Psoas muscle (tissue), 8 donors: ENCODE results near the gene PTPMT1. TPM values are rescaled to one million over a fixed set of nuclear protein-coding genes. Genes with fewer than 3 reads are reported as not detected.

Source experiments
- ATAC-seq, 4 donors: fragments of 200-7000 bp; cut with Tn5 transposase; one replicate each; pipeline ENCODE4 v1.9.1; 2020; ENCODE audit warnings: moderate library complexity in 3 of 4, mild to moderate bottlenecking in 2 of 4
- DNase-seq, 2 donors: peaks; one replicate each; pipeline ENCODE4 v3.0.0-alpha.2; 2020
- H3K27ac ChIP-seq: fragments of 200-600 bp; one replicate; pipeline ENCODE4 v1.8.0; 2022
- H3K27me3 ChIP-seq, 3 donors: fragments of 200-600 bp in 1 of 3; one replicate each; pipeline versions ENCODE4 v1.6.1 to v1.8.0; 2013 to 2022; ENCODE audit warnings: low read length in 2 of 3, mild to moderate bottlenecking in 2 of 3, moderate library complexity in 1 of 3; ENCODE audit not compliant: insufficient read depth in 3 of 3
- H3K36me3 ChIP-seq, 2 donors: fragments of 200-600 bp in 1 of 2; one replicate each; pipeline versions ENCODE4 v1.6.1 to v1.8.0; 2013 to 2022; ENCODE audit warnings: low read depth in 1 of 2, mild to moderate bottlenecking in 1 of 2, moderate library complexity in 1 of 2; ENCODE audit not compliant: insufficient read depth in 1 of 2
- H3K4me1 ChIP-seq: fragments of 200-600 bp; one replicate; pipeline ENCODE4 v1.8.0; 2022
- H3K4me3 ChIP-seq: fragments of 200-600 bp; one replicate; pipeline ENCODE4 v1.8.0; 2022; ENCODE audit warnings: mild to moderate bottlenecking
- H3K9me3 ChIP-seq: fragments of 200-600 bp; one replicate; pipeline ENCODE4 v1.8.0; 2022
- WGBS, 3 donors: extraction: QIAGEN DNeasy Blood & Tissue Kit; methylation state at CpG; one replicate each; pipeline versions ENCODE4 v1.1.6 to v1.1.7; 2013; 5-methylcytosine and 5-hydroxymethylcytosine counted together
- intact Hi-C, 2 donors: fragments of 100-400 bp; cut with DNase I; formaldehyde crosslinking; loops; one replicate each; pipeline versions ENCODE4 v1.11.0 to v1.14.2; 2022
- polyA plus RNA-seq, 3 donors: library from polyadenylated mRNA; stranded (reverse); fragments of 200-250 nt; gene quantifications; one replicate each; pipeline ENCODE4 v1.2.3, GENCODE V29; 2013
- total RNA-seq, 4 donors: library from RNA; stranded (reverse); fragmentation: NEBNext Ultra II Directional in 2 of 4; extraction: Animal tissue kit (Norgen Biotek cat#: 25700) in 2 of 4; gene quantifications; one replicate each; pipeline versions ENCODE4 v1.2.1 to v1.2.4, GENCODE V29; 2021 to 2023
- TF ChIP-seq, protein P1 (sequence below): fragments of 200-600 bp; IDR thresholded peaks from one replicate; pipeline ENCODE4 v1.8.0; 2022; ENCODE audit warnings: antibody characterized with exemption
- donor health status: healthy with polysubstance abuse.
- donor health status: DM: no; HTN: no; CAD: no; lungs with moderate emphysema.
- donor health status: Bipolar disorder and iron deficiency.
- donor health status: healthy.
- donor health status: DM: yes; HTN: yes; CAD: no.
- donor health status: DM: no; HTN: no; CAD: no.
- donor health status: DM: no; HTN: no; CAD: no.
- donor health status: DM: yes; HTN: yes; CAD: no.

PTPMT1 gene
- total and polyA plus RNA-seq, 7 donors = 20.9 to 40.3 (median 34.5) TPM

DNA sequence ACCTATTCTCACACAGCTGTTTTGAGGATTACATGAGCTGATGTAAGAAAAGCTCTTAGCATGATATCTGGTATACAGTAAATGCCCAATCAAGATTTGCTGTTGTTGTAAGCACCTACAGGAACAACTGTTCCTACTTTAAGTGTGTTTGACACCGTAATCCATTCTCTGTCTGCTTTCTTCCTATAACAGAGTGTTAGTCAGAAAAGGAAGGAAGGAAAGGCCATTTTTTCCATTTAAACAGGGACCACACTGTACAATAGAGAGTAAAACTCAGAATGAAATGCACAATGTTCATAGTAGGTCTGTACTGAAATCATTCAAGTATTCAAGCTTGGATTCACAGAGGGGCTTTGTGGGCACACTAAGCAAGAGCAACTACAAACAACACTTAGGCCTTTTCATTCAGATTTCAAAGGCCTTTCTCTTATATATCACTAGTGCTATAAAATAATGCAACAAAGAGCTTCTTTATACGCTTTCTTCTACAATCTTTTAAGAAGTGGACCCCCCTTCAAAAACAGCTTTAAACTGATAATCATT is 55.5 kb downstream of the PTPMT1 start:
- Histone ChIP-seq H3K4me1 (no peaks in the 10 kb centered on the region), H3K27ac (no peak overlapping the region), H3K9me3 (no peaks in the 10 kb centered on the region), H3K36me3 (peaks cover 8 to 100% of the 10 kb centered on the region in 2 donors), H3K4me3 (no peak overlapping the region), H3K27me3 (no peaks in the 10 kb centered on the region)
- TF ChIP-seq, protein P1, sequence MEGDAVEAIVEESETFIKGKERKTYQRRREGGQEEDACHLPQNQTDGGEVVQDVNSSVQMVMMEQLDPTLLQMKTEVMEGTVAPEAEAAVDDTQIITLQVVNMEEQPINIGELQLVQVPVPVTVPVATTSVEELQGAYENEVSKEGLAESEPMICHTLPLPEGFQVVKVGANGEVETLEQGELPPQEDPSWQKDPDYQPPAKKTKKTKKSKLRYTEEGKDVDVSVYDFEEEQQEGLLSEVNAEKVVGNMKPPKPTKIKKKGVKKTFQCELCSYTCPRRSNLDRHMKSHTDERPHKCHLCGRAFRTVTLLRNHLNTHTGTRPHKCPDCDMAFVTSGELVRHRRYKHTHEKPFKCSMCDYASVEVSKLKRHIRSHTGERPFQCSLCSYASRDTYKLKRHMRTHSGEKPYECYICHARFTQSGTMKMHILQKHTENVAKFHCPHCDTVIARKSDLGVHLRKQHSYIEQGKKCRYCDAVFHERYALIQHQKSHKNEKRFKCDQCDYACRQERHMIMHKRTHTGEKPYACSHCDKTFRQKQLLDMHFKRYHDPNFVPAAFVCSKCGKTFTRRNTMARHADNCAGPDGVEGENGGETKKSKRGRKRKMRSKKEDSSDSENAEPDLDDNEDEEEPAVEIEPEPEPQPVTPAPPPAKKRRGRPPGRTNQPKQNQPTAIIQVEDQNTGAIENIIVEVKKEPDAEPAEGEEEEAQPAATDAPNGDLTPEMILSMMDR = no peak
- intact Hi-C loops = no loop called here
- DNase-seq = no peak
- no peak for ATAC-seq
- 80 to 89% (median 84%) methylated on average over 2 of the region's 2 CpGs for WGBS, 3 donors

Other genes with a start within 250 kb of the PTPMT1 start
- gene MYBPC3, start 212.9 kb upstream of the PTPMT1 start, total RNA-seq = 1 to 10 TPM in 1 of 4 donors, under 1 TPM in 3; 0.44 to 1.3 (median 0.69) TPM
- under 1 TPM; 0.01 to 0.13 (median 0.07) TPM for gene MYBPC3, start 212.9 kb upstream of the PTPMT1 start, polyA plus RNA-seq
- gene SPI1, start 187.1 kb upstream of the PTPMT1 start, total RNA-seq = 1 to 10 TPM; 3.6 to 8.3 (median 5.6) TPM
- gene SPI1, start 187.1 kb upstream of the PTPMT1 start, polyA plus RNA-seq = 1 to 10 TPM; 1.6 to 3.5 (median 3.1) TPM
- 10 to 100 TPM; 14.7 to 26.9 (median 19.9) TPM for gene SLC39A13, start 157.0 kb upstream of the PTPMT1 start, total RNA-seq
- 10 to 100 TPM; 27.0 to 35.3 (median 29.1) TPM for gene SLC39A13, start 157.0 kb upstream of the PTPMT1 start, polyA plus RNA-seq
- gene PSMC3, start 139.2 kb upstream of the PTPMT1 start, total RNA-seq = 100 to 1,000 TPM; 141 to 255 (median 191) TPM
- 100 to 1,000 TPM; 300 to 346 (median 316) TPM for gene PSMC3, start 139.2 kb upstream of the PTPMT1 start, polyA plus RNA-seq
- gene RAPSN, start 116.5 kb upstream of the PTPMT1 start, total RNA-seq = 10 to 100 TPM; 47.5 to 90.6 (median 59.5) TPM
- 10 to 100 TPM; 37.6 to 79.3 (median 50.0) TPM for gene RAPSN, start 116.5 kb upstream of the PTPMT1 start, polyA plus RNA-seq
- 100 to 1,000 TPM in 3 of 4 donors, 10 to 100 TPM in 1; 79.0 to 193 (median 140) TPM for gene CELF1, start 12.5 kb upstream of the PTPMT1 start, total RNA-seq
- 100 to 1,000 TPM in 1 of 3 donors, 10 to 100 TPM in 2; 40.1 to 112 (median 92.5) TPM for gene CELF1, start 12.5 kb upstream of the PTPMT1 start, polyA plus RNA-seq
- 10 to 100 TPM; 14.4 to 19.7 (median 17.2) TPM for gene KBTBD4, start 13.4 kb downstream of the PTPMT1 start, total RNA-seq
- gene KBTBD4, start 13.4 kb downstream of the PTPMT1 start, polyA plus RNA-seq = 10 to 100 TPM; 12.0 to 23.1 (median 19.1) TPM
- 100 to 1,000 TPM; 160 to 285 (median 188) TPM for gene NDUFS3, start 13.5 kb downstream of the PTPMT1 start, total RNA-seq
- 100 to 1,000 TPM; 225 to 528 (median 317) TPM for gene NDUFS3, start 13.5 kb downstream of the PTPMT1 start, polyA plus RNA-seq
- gene FAM180B, start 21.1 kb downstream of the PTPMT1 start, total RNA-seq = under 1 TPM in 2 of 4 donors, not detected in 2; 0.15 to 0.26 TPM
- under 1 TPM; 0.04 to 0.51 (median 0.08) TPM for gene FAM180B, start 21.1 kb downstream of the PTPMT1 start, polyA plus RNA-seq
- gene C1QTNF4, start 28.8 kb downstream of the PTPMT1 start, total RNA-seq = under 1 TPM in 3 of 4 donors, not detected in 1; 0.27 to 0.42 (median 0.39) TPM
- under 1 TPM; 0.19 to 0.70 (median 0.20) TPM for gene C1QTNF4, start 28.8 kb downstream of the PTPMT1 start, polyA plus RNA-seq
- gene MTCH2, start 77.0 kb downstream of the PTPMT1 start, total RNA-seq = 100 to 1,000 TPM in 2 of 4 donors, 10 to 100 TPM in 2; 75.2 to 147 (median 100) TPM
- gene MTCH2, start 77.0 kb downstream of the PTPMT1 start, polyA plus RNA-seq = 100 to 1,000 TPM in 2 of 3 donors, 10 to 100 TPM in 1; 85.4 to 152 (median 108) TPM
- under 1 TPM in 3 of 4 donors, not detected in 1; 0.15 to 0.76 (median 0.22) TPM for gene AGBL2, start 149.8 kb downstream of the PTPMT1 start, total RNA-seq
- under 1 TPM in 2 of 3 donors, not detected in 1; 0.04 to 0.10 TPM for gene AGBL2, start 149.8 kb downstream of the PTPMT1 start, polyA plus RNA-seq
- gene FNBP4, start 201.7 kb downstream of the PTPMT1 start, total RNA-seq = 10 to 100 TPM; 27.1 to 40.5 (median 33.9) TPM
- gene FNBP4, start 201.7 kb downstream of the PTPMT1 start, polyA plus RNA-seq = 10 to 100 TPM; 14.9 to 58.8 (median 35.3) TPM